C1 segment of cervical spinal cord (tissue), 14 donors: ENCODE results near the gene AATF.
"Not testable (repeated sequence)": the region's sequence is repeated elsewhere in the genome, so short reads cannot be mapped to it uniquely, and the experiment has no call there.

Source experiments
- DNase-seq, 14 donors: peaks; one replicate each; lab custom pipeline; 2025; lab: John Stamatoyannopoulos, UW

AATF gene

GRCh38 chr17:37047631-37048104 lies 98.9 kb downstream of the AATF start:
- peak in 12 of 14 donors; percentile 20 to 67 (median 54) for DNase-seq

- DNase-seq: no peak
Observed at GRCh38 chr17:37048811-37049210, 100.1 kb downstream of the AATF start.

GRCh38 chr17:37050920-37051319 lies 102.2 kb downstream of the AATF start:
- DNase-seq: no peak

- DNase-seq: no peak
Observed at GRCh38 chr17:37051381-37051780, 102.6 kb downstream of the AATF start.

GRCh38 chr17:37051833-37052232 lies 103.1 kb downstream of the AATF start:
- DNase-seq: no peak

GRCh38 chr17:37052450-37052849 lies 103.7 kb downstream of the AATF start:
- DNase-seq: no peak

GRCh38 chr17:37054894-37055293 lies 106.1 kb downstream of the AATF start:
- DNase-seq: no peak

- no peak for DNase-seq
Observed at GRCh38 chr17:37056622-37057021, 107.9 kb downstream of the AATF start.

GRCh38 chr17:37059493-37059892 lies 110.7 kb downstream of the AATF start:
- no peak for DNase-seq

- no peak for DNase-seq
Observed at GRCh38 chr17:37060094-37060493, 111.3 kb downstream of the AATF start.

GRCh38 chr17:37060928-37061327 lies 112.2 kb downstream of the AATF start:
- no peak for DNase-seq

- no peak for DNase-seq
Observed at GRCh38 chr17:37062021-37062420, 113.3 kb downstream of the AATF start.

- DNase-seq: no peak
Observed at GRCh38 chr17:37064206-37064605, 115.5 kb downstream of the AATF start.

- DNase-seq: no peak
Observed at GRCh38 chr17:37064956-37065355, 116.2 kb downstream of the AATF start.

- no peak for DNase-seq
Observed at GRCh38 chr17:37065486-37066321, 117.0 kb downstream of the AATF start.

- DNase-seq: no peak
Observed at GRCh38 chr17:37066322-37067255, 117.8 kb downstream of the AATF start.

GRCh38 chr17:37067555-37068111 lies 118.9 kb downstream of the AATF start:
- no peak for DNase-seq

- DNase-seq: no peak
Observed at GRCh38 chr17:37068266-37068665, 119.5 kb downstream of the AATF start.

- DNase-seq: no peak
Observed at GRCh38 chr17:37069087-37069486, 120.3 kb downstream of the AATF start.

- DNase-seq: not testable (repeated sequence)
Observed at GRCh38 chr17:37073464-37073863, 124.7 kb downstream of the AATF start.

- no peak for DNase-seq
Observed at GRCh38 chr17:37079065-37079708, 130.4 kb downstream of the AATF start.

GRCh38 chr17:37079735-37080134 lies 131.0 kb downstream of the AATF start:
- DNase-seq: no peak
